Astrocyte (in vitro differentiated cells and primary cell): ENCODE measurements around the gene PIGC. TPM values are rescaled to one million over a fixed set of nuclear protein-coding genes. Genes with fewer than 3 reads are reported as not detected.

Source experiments
- DNase-seq: peaks from one replicate; pipeline ENCODE4 v3.0.0-alpha.2; 2010; ENCODE audit warnings: low read depth
- FAIRE-seq: peaks from 2 replicates; lab custom pipeline; 2011; peaks lifted over from hg19 to GRCh38; lab: Jason Lieb, UNC
- H2AFZ ChIP-seq: 2 replicates; pipeline ENCODE4 v1.6.0; 2012; ENCODE audit warnings: low read depth, low read length, inconsistent platforms
- H3K27ac ChIP-seq: 2 replicates; pipeline ENCODE4 v1.5.1; 2011; ENCODE audit warnings: low read depth, low read length, inconsistent platforms
- H3K27me3 ChIP-seq: 2 replicates; pipeline ENCODE4 v1.6.0; 2011; ENCODE audit warnings: low read length, inconsistent platforms; ENCODE audit not compliant: insufficient read depth
- H3K36me3 ChIP-seq: 2 replicates; pipeline ENCODE4 v1.5.1; 2011; ENCODE audit warnings: low read length, inconsistent platforms; ENCODE audit not compliant: insufficient read depth
- H3K4me1 ChIP-seq: 2 replicates; pipeline ENCODE4 v1.5.1; 2011; ENCODE audit warnings: low read length, inconsistent platforms; ENCODE audit not compliant: insufficient read depth
- H3K4me2 ChIP-seq: 2 replicates; pipeline ENCODE4 v1.6.0; 2012; ENCODE audit warnings: low read length, inconsistent platforms
- H3K4me3 ChIP-seq: 2 replicates; pipeline ENCODE4 v1.5.1; 2011; ENCODE audit warnings: low read depth, mild to moderate bottlenecking, low read length, inconsistent platforms; ENCODE audit not compliant: insufficient read depth
- H3K79me2 ChIP-seq: 2 replicates; pipeline ENCODE4 v1.6.0; 2012; ENCODE audit warnings: mild to moderate bottlenecking, low read length, inconsistent platforms; ENCODE audit not compliant: insufficient read depth
- H3K9ac ChIP-seq: 2 replicates; pipeline ENCODE4 v1.6.0; 2012; ENCODE audit warnings: mild to moderate bottlenecking, low read length, inconsistent platforms
- H3K9me3 ChIP-seq: 2 replicates; pipeline ENCODE4 v1.5.1; 2012; ENCODE audit warnings: low read depth, mild to moderate bottlenecking, low read length, inconsistent platforms; ENCODE audit not compliant: insufficient read depth
- H4K20me1 ChIP-seq: 2 replicates; pipeline ENCODE4 v1.6.0; 2012; ENCODE audit warnings: low read length, inconsistent platforms; ENCODE audit not compliant: insufficient read depth
- H3K27ac Mint-ChIP-seq: one replicate; pipeline ENCODE4 v1.8.0; 2021; ENCODE audit warnings: mild to moderate bottlenecking, mixed read lengths; ENCODE audit not compliant: unreplicated experiment
- H3K27me3 Mint-ChIP-seq: one replicate; pipeline ENCODE4 v1.8.0; 2021; ENCODE audit warnings: low read depth, mixed read lengths; ENCODE audit not compliant: unreplicated experiment
- H3K36me3 Mint-ChIP-seq: one replicate; pipeline ENCODE4 v1.8.0; 2021; ENCODE audit warnings: low read depth, mixed read lengths; ENCODE audit not compliant: unreplicated experiment
- H3K4me1 Mint-ChIP-seq: one replicate; pipeline ENCODE4 v1.8.0; 2021; ENCODE audit warnings: low read depth, mixed read lengths; ENCODE audit not compliant: unreplicated experiment
- H3K4me3 Mint-ChIP-seq: one replicate; pipeline ENCODE4 v1.8.0; 2021; ENCODE audit warnings: mild to moderate bottlenecking, moderate library complexity, mixed read lengths; ENCODE audit not compliant: unreplicated experiment
- H3K9me3 Mint-ChIP-seq: one replicate; pipeline ENCODE4 v1.8.0; 2021; ENCODE audit warnings: mild to moderate bottlenecking, mixed read lengths; ENCODE audit not compliant: unreplicated experiment
- EZH2 ChIP-seq: IDR thresholded peaks from 2 replicates; pipeline ENCODE4 v1.6.1; 2012; ENCODE audit warnings: mild to moderate bottlenecking, low read length, inconsistent platforms; ENCODE audit not compliant: insufficient read depth
- total RNA-seq: library from RNA; stranded (reverse); gene quantifications from 2 replicates; pipeline ENCODE4 v1.2.1, GENCODE V29; 2021
- TF ChIP-seq, protein P1 (sequence below): IDR thresholded peaks from 2 replicates; pipeline ENCODE4 v1.5.1; 2011; ENCODE audit warnings: low read depth, mild to moderate bottlenecking, inconsistent platforms, low read length, moderate library complexity; ENCODE audit not compliant: insufficient read depth

The PIGC gene
- total RNA-seq, 1 donor from 2014 or later, result 17.8 TPM

DNA sequence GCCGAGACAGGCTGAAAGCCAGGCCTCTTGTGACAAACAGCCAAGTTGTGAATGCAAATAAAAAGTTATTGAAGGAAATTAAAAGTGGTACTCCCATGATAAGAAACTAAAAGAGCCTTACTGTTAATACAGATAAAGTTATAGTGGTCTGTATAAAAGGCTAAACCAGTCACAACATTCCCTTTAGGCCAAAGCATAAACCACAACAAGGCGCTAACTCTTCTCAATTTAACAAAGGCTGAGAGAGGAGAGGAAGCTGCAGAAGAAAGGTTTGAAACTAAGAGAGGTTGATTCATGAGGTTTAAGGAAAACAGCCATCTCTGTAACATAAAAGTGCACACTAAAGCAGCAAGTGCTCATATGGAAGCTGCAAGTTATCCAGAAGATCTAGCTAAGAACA is 12.7 kb downstream of the PIGC start:
- H3K36me3 ChIP-seq, result no peaks in the 10 kb centered on the region
- H3K27ac ChIP-seq, result no peak overlapping the region
- no peak overlapping the region for H3K4me2 ChIP-seq
- H3K4me3 ChIP-seq, result no peak overlapping the region
- H2AFZ ChIP-seq, result no peak overlapping the region
- H3K9me3 ChIP-seq, result no peaks in the 10 kb centered on the region
- no peak overlapping the region for H3K27ac Mint-ChIP-seq
- H3K9ac ChIP-seq, result no peak overlapping the region
- no peak for DNase-seq
- no peaks in the 10 kb centered on the region for H3K79me2 ChIP-seq
- peaks cover 2% of the 10 kb centered on the region for H3K4me1 Mint-ChIP-seq
- no peak for FAIRE-seq
- peaks cover 4% of the 10 kb centered on the region for H4K20me1 ChIP-seq
- no peaks in the 10 kb centered on the region for H3K4me1 ChIP-seq
- no peaks in the 10 kb centered on the region for H3K36me3 Mint-ChIP-seq
- no peaks in the 10 kb centered on the region for H3K27me3 Mint-ChIP-seq
- TF ChIP-seq, protein P1, sequence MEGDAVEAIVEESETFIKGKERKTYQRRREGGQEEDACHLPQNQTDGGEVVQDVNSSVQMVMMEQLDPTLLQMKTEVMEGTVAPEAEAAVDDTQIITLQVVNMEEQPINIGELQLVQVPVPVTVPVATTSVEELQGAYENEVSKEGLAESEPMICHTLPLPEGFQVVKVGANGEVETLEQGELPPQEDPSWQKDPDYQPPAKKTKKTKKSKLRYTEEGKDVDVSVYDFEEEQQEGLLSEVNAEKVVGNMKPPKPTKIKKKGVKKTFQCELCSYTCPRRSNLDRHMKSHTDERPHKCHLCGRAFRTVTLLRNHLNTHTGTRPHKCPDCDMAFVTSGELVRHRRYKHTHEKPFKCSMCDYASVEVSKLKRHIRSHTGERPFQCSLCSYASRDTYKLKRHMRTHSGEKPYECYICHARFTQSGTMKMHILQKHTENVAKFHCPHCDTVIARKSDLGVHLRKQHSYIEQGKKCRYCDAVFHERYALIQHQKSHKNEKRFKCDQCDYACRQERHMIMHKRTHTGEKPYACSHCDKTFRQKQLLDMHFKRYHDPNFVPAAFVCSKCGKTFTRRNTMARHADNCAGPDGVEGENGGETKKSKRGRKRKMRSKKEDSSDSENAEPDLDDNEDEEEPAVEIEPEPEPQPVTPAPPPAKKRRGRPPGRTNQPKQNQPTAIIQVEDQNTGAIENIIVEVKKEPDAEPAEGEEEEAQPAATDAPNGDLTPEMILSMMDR, result no peak
- TF ChIP-seq EZH2, result no peak
- H3K9me3 Mint-ChIP-seq, result peaks cover 7% of the 10 kb centered on the region
- no peak overlapping the region for H3K4me3 Mint-ChIP-seq
- no peaks in the 10 kb centered on the region for H3K27me3 ChIP-seq

DNA sequence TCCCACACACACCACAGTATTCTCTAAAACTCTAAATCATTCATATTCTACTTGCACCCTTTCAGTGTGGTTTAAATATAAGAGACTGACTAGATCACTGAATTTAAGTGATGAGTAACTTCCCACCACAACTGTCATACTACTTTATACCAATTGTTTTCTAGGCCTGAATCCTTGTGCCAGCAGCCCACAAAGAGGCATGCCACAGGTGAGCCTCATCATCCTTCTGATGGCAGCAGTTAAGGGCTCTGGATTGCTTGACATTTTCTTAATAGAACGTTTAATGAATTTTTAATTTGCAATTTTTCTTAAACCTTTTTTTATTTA is 13.8 kb downstream of the PIGC start:
- peaks cover 4% of the 10 kb centered on the region for H4K20me1 ChIP-seq

More for the DNA sequence above, 13.8 kb downstream of the PIGC start:
- TF ChIP-seq, protein P1, result no peak
- TF ChIP-seq EZH2, result no peak
- H3K27me3 Mint-ChIP-seq, result no peaks in the 10 kb centered on the region
- no peaks in the 10 kb centered on the region for H3K36me3 Mint-ChIP-seq
- FAIRE-seq (no peak), DNase-seq (no peak)
- H3K9ac ChIP-seq, result no peak overlapping the region
- no peak overlapping the region for H3K27ac ChIP-seq
- H3K4me2 ChIP-seq, result no peak overlapping the region
- H3K9me3 ChIP-seq, result no peaks in the 10 kb centered on the region
- no peak overlapping the region for H3K27ac Mint-ChIP-seq
- H3K36me3 ChIP-seq, result no peaks in the 10 kb centered on the region
- H3K4me1 ChIP-seq, result no peaks in the 10 kb centered on the region
- peaks cover 2% of the 10 kb centered on the region for H3K4me1 Mint-ChIP-seq
- H3K9me3 Mint-ChIP-seq, result peaks cover 2% of the 10 kb centered on the region
- no peak overlapping the region for H3K4me3 Mint-ChIP-seq
- no peaks in the 10 kb centered on the region for H3K79me2 ChIP-seq
- H2AFZ ChIP-seq, result no peak overlapping the region
- no peak overlapping the region for H3K4me3 ChIP-seq
- H3K27me3 ChIP-seq, result no peaks in the 10 kb centered on the region
